Heart right ventricle (tissue), 16 donors: ENCODE data around the gene STPG1. TPM values are rescaled to one million over a fixed set of nuclear protein-coding genes. Genes with fewer than 3 reads are reported as not detected.
A peak's percentile ranks its signal among the peaks of the same experiment; 100 is the strongest.

Experiments
- ATAC-seq, 8 donors: fragments of 200-7000 bp; cut with Tn5 transposase; one replicate each; pipeline ENCODE4 v1.9.1; 2020; ENCODE audit warnings: mild to moderate bottlenecking in 8 of 8, moderate library complexity in 8 of 8, moderate number of reproducible peaks in 1 of 8
- DNase-seq, 2 donors: peaks; one replicate each; pipeline ENCODE4 v3.0.0-alpha.2; 2020
- H3K27ac ChIP-seq, 10 donors: fragments of 200-600 bp; sonication (generic) in 2 of 10; one replicate each; pipeline versions ENCODE4 v1.5.0 to v1.8.0; 2020 to 2022; ENCODE audit warnings: mild to moderate bottlenecking in 3 of 10
- H3K27me3 ChIP-seq, 7 donors: fragments of 200-600 bp; one replicate each; pipeline ENCODE4 v1.8.0; 2021 to 2022; ENCODE audit warnings: mild to moderate bottlenecking in 2 of 7
- H3K36me3 ChIP-seq, 9 donors: fragments of 200-600 bp; sonication (generic) in 1 of 9; one replicate each; pipeline versions ENCODE4 v1.5.0 to v1.8.0; 2020 to 2022; ENCODE audit warnings: mild to moderate bottlenecking in 2 of 9
- H3K4me1 ChIP-seq, 9 donors: fragments of 200-600 bp; sonication (generic) in 1 of 9; one replicate each; pipeline versions ENCODE4 v1.5.0 to v1.8.0; 2020 to 2022; ENCODE audit warnings: mild to moderate bottlenecking in 4 of 9
- H3K4me3 ChIP-seq, 10 donors: fragments of 200-600 bp; sonication (generic) in 2 of 10; one replicate each; pipeline versions ENCODE4 v1.5.0 to v1.8.0; 2020 to 2022; ENCODE audit warnings: mild to moderate bottlenecking in 7 of 10, moderate library complexity in 2 of 10
- H3K9me3 ChIP-seq, 11 donors: fragments of 200-600 bp in 10 of 11; sonication (generic) in 2 of 11; one replicate each; pipeline versions ENCODE4 v1.5.0 to v1.8.0; 2013 to 2022; ENCODE audit warnings: mild to moderate bottlenecking in 2 of 11, control low read depth in 1 of 11, moderate library complexity in 1 of 11
- WGBS, 2 donors: extraction: QIAGEN DNeasy Blood & Tissue Kit; methylation state at CpG; one replicate each; pipeline ENCODE4 v1.1.7; 2013; ENCODE audit warnings: inconsistent platforms in 1 of 2; 5-methylcytosine and 5-hydroxymethylcytosine counted together
- intact Hi-C, 10 donors: fragments of 100-400 bp; cut with DNase I; formaldehyde crosslinking; loops; one replicate each; pipeline versions ENCODE4 v1.11.1 to v1.14.2; 2022
- polyA plus RNA-seq, 2 donors: library from polyadenylated mRNA; stranded (reverse); fragments of 200-250 nt; gene quantifications; one replicate each; pipeline ENCODE4 v1.2.3, GENCODE V29; 2013
- total RNA-seq, 10 donors: library from RNA; stranded (reverse); fragmentation: NEBNext Ultra II Directional in 3 of 10; extraction: Animal tissue kit (Norgen Biotek cat#: 25700) in 3 of 10; gene quantifications; one replicate each; pipeline versions ENCODE4 v1.2.1 to v1.2.4, GENCODE V29; 2021 to 2023
- TF ChIP-seq, protein P1 (sequence below), 9 donors: fragments of 200-600 bp; sonication (generic) in 2 of 9; IDR thresholded peaks; one replicate each; pipeline versions ENCODE4 v1.5.0 to v1.8.0; 2021 to 2022; ENCODE audit warnings: antibody characterized with exemption in 9 of 9, mild to moderate bottlenecking in 5 of 9, moderate library complexity in 1 of 9
- donor health status: Arrhythmogenic right ventricular cardiomyopathy.
- donor health status: ischemic (EF 13 %, LVEDD 7.1; RV severe dilation, severe dysfunction).
- donor health status: healthy with polysubstance abuse.
- donor health status: DM: no; HTN: yes; CAD: no.
- donor health status: DM: no; HTN: no; CAD: no.
- donor health status: ischemic (EF 25% LVEDD 6.9; RV normal size, moderate dysfunction).
- donor health status: ischemic (EF 25% LVEDD 5.7; RV mildly dilated, moderate dysfunction).
- donor health status: healthy.
- donor health status: DM: yes; HTN: yes; CAD: no.
- donor health status: Ischemic cardiomyopathy.
- donor health status: ischemic (EF 35%, LVEDD 5.7; RV mildly dilated, moderate dysfunction).
- donor health status: nonischemic (EF 11% LVEDD 7.7; RV severe dilation, severe dysfunction).
- donor health status: DM: yes; HTN: yes; CAD: no.
- donor health status: PGD.
- donor health status: ischemic (EF 29% LVEDD 5.4; RV normal size, mild dysfunction).
- donor health status: nonischemic (EF 23%, LVEDD 6.1; RV moderate dilation, normal function).

The STPG1 gene
- total and polyA plus RNA-seq, 12 donors: 2.7 to 6.6 (median 4.5) TPM

DNA sequence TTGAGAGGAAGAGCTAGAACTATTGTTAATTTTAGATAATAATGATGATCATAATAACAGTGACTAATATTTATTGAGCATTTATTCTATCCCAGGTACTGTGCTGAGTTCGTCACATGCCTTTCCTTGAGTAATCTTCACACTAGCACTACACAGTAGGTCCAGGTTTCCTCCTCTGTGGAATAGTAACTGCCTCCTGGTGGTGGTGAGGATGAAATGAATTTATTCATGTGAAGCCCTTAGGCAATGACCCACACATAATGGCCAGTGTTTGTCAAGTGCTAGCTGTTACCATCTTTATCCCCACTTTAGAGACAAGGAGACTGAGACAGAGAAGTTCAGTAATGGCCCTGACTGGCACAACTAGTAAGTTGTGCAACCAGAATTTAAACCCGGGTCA is 7.9 kb upstream of the STPG1 start:
- DNase-seq (no peak), ATAC-seq (no peak)
- no peaks in the 10 kb centered on the region for H3K27me3 ChIP-seq
- no peaks in the 10 kb centered on the region for H3K9me3 ChIP-seq
- H3K4me1 ChIP-seq: peaks cover 0 to 31% (median 18%) of the 10 kb centered on the region in 9 donors
- TF ChIP-seq, protein P1, sequence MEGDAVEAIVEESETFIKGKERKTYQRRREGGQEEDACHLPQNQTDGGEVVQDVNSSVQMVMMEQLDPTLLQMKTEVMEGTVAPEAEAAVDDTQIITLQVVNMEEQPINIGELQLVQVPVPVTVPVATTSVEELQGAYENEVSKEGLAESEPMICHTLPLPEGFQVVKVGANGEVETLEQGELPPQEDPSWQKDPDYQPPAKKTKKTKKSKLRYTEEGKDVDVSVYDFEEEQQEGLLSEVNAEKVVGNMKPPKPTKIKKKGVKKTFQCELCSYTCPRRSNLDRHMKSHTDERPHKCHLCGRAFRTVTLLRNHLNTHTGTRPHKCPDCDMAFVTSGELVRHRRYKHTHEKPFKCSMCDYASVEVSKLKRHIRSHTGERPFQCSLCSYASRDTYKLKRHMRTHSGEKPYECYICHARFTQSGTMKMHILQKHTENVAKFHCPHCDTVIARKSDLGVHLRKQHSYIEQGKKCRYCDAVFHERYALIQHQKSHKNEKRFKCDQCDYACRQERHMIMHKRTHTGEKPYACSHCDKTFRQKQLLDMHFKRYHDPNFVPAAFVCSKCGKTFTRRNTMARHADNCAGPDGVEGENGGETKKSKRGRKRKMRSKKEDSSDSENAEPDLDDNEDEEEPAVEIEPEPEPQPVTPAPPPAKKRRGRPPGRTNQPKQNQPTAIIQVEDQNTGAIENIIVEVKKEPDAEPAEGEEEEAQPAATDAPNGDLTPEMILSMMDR (IDR thresholded peaks at IDR 0.05): no peak
- intact Hi-C loops: loop anchor here in 1 of 10 donors (10.0 kb wide), 1 partner anchor 103 kb away; no protein-coding TSS in a partner anchor
- H3K4me3 ChIP-seq: no peak overlapping the region
- WGBS, 2 donors: 96 to 100% methylated on average over 2 of the region's 2 CpGs
- peaks cover 0 to 42% (median 0%) of the 10 kb centered on the region in 9 donors for H3K36me3 ChIP-seq
- H3K27ac ChIP-seq: no peak overlapping the region

DNA sequence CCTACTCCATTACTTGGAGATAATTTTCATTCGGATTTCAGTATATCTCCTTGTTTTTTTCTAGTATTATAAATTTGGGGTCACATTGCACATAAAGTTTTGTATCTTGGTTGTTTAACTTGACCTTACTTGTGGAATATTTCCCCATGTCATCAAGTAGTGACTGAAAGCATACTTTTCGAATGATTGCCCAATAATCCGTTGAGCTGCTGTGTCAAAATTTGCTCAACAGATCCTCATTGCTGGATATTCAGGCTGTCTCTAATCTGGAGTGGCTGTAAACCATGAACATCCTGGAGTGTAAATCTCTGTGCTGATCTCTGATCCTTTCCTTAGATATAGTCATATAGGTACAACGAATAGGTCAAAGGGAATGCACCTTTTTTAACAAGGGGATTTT is 7.0 kb upstream of the STPG1 start:
- H3K9me3 ChIP-seq: no peaks in the 10 kb centered on the region
- no peak overlapping the region for H3K27ac ChIP-seq
- H3K4me3 ChIP-seq: no peak overlapping the region
- H3K4me1 ChIP-seq: peaks cover 0 to 32% (median 17%) of the 10 kb centered on the region in 9 donors
- ATAC-seq (no peak), DNase-seq (no peak)
- intact Hi-C loops: loop anchor here in 1 of 10 donors (10.0 kb wide), 1 partner anchor 104 kb away; no protein-coding TSS in a partner anchor
- 91 to 94% methylated on average over 4 of the region's 4 CpGs for WGBS, 2 donors
- TF ChIP-seq, protein P1 (IDR thresholded peaks at IDR 0.05): no peak
- H3K27me3 ChIP-seq: no peaks in the 10 kb centered on the region
- H3K36me3 ChIP-seq: peaks cover 0 to 42% (median 0%) of the 10 kb centered on the region in 9 donors

DNA sequence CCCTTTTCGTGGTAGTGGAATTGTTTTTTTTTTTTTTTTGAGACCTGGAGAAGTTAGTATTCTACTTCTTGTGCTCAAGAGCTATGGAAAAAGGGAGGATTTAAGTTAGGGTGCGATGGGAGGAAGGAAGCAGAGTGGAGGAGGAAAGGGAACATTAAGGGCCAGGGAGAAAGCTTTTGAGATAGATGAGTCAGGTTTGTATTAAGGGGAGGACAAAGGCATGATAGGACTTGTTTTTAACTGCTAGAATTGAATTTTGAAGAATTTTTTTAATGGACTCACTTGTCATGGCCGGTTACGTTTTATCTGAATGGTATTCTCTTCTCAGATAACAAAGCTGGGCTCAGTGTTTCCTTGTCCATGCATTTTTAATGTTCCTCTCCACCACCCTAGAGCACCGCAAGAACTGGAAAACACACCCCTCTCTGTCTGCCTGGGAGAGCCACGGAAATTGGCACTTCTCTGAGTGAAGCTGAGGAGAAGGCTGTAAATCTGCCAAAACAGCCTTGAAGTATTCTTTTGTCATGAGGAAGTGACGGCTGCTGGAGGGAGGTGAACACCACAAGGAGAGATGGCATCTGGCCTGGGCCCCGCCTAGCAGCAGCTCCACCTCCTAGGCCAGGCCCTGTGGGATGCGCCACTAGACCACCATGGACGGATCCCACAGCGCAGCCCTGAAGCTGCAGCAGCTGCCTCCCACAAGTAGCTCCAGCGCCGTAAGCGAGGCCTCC is 5.5 kb upstream of the STPG1 start:
- Histone ChIP-seq H3K9me3 (no peaks in the 10 kb centered on the region), H3K4me3 (no peak overlapping the region), H3K4me1 (peaks cover 5 to 37% (median 20%) of the 10 kb centered on the region in 9 donors), H3K36me3 (peaks cover 0 to 42% (median 0%) of the 10 kb centered on the region in 9 donors), H3K27ac (peak overlapping the region in 1 of 10 donors; percentile 20), H3K27me3 (no peaks in the 10 kb centered on the region)
- intact Hi-C loops: loop anchor here in 8 of 10 donors (5.0 to 10.0 kb wide), 5 partner anchors 83 to 216 kb away; partner anchors contain the start of gene RCAN3 (in 3 of the 8)
- ATAC-seq (no peak), DNase-seq (peak in 1 of 2 donors; percentile 28)
- WGBS, 2 donors: 66 to 73% methylated on average over 14 of the region's 14 CpGs
- TF ChIP-seq, protein P1 (IDR thresholded peaks at IDR 0.05): no peak

DNA sequence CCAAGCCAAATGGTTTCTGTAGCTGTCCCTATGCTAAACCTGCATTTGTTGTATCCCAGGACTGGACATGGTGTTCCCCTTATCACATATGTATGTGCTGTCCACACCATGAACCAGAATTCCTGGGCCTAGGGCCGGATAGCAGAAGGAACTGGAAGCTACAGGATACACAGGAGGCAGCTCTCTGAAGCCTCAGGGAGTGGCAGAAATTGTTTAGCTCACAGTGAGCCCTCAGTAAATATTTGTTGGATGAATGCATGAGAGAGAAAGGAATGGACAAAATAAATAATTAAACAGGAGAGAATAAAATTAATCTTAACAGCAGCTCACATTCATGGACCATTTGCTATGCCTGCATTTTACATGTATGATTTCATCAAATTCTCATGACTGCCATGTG is 4.1 kb upstream of the STPG1 start:
- Histone ChIP-seq H3K27me3 (no peaks in the 10 kb centered on the region), H3K4me1 (peaks cover 7 to 47% (median 25%) of the 10 kb centered on the region in 9 donors), H3K4me3 (no peak overlapping the region), H3K9me3 (no peaks in the 10 kb centered on the region), H3K36me3 (peaks cover 0 to 36% (median 0%) of the 10 kb centered on the region in 9 donors), H3K27ac (no peak overlapping the region)
- ATAC-seq (no peak), DNase-seq (no peak)
- TF ChIP-seq, protein P1 (IDR thresholded peaks at IDR 0.05): no peak
- intact Hi-C loops: loop anchor here in 8 of 10 donors (2.0 to 10.0 kb wide), 6 partner anchors 85 to 217 kb away; partner anchors contain the start of gene RCAN3 (in 4 of the 8)
- 78 to 84% methylated on average over 1 of the region's 1 CpG for WGBS, 2 donors
